Stimulated activated CD8-positive, alpha-beta memory T cell treated with anti-CD3 and anti-CD28 coated beads, Interleukin-12 subunit alpha, Interleukin-12 subunit beta, amount 100 ng/mL, for 1 hour (primary cell): ENCODE results near the gene HOXB7.

Source experiments
- DNase-seq: peaks from one replicate; pipeline ENCODE4 v3.0.0-alpha.2; 2020; ENCODE audit warnings: low read depth

HOXB7 gene

DNA sequence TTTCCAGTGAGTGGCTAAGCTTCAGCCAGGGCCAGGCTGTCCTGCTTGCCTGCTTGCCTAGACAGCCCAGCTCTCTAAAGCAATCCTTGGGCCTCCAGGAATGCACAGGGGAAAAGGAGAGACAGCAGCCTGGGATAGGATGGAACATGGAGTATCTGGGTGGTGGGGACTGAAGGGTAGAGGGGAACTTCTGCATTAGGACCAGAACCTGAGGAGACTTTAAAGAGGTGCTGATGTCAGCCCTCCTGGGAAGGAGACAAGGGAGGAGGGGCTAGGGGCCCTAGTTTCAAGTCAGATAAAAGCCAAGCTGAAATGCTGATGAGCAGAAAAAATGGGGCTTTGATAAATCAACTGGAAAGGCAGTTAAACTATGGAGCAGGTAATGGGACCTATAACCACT is 1.8 kb downstream of the HOXB7 start:
- no peak for DNase-seq

DNA sequence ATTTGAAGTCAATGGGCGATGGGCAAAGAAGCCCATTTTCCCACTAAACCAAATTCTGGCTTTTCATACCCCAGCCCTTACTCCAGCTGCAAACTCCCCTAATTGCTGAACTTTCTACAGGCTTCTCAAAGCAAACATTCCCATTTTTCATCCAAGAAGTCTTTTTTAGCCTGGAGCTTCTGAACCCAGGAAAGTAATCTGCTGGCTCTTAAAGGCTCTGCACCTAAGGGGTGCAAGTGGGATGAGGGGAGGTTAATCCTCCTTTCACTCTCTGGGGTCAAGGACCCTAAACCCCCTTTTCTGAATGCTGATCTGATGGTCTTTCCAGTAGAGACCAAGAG is 2.4 kb downstream of the HOXB7 start:
- DNase-seq = no peak

DNA sequence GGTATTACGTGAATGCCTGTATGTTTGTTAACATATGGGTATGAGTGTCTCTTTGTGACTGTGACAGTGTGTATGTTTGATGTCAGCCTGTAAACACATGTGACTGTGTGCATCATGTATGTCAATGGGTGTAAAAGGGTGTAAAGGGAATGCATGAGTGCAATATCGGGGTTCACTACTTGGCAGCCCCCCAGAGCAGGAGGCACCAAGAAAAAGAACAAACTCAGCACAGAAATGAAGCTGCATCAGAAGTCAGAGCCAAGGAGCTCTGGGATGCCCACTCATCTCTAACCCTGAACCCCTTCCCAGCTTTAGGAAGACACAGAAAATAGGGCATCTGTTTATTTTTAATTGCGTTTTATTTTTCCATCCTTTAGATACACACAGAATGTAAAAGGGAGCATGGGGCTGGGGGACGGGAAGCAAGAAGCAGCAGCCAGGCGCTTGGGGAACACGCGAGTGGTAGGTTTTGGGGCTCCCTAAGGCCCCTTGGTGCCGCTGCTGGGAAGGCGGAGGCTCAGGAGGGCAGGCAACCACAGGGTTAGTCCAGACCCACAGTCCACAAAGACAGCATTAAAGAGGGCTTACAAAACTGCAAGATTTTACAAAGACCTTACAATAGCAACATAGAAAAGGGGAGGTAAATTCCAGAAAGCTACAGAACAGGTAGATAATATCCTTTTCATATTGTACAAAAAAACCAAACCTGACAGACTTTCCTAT is 3.8 kb downstream of the HOXB7 start:
- DNase-seq = no peak

DNA sequence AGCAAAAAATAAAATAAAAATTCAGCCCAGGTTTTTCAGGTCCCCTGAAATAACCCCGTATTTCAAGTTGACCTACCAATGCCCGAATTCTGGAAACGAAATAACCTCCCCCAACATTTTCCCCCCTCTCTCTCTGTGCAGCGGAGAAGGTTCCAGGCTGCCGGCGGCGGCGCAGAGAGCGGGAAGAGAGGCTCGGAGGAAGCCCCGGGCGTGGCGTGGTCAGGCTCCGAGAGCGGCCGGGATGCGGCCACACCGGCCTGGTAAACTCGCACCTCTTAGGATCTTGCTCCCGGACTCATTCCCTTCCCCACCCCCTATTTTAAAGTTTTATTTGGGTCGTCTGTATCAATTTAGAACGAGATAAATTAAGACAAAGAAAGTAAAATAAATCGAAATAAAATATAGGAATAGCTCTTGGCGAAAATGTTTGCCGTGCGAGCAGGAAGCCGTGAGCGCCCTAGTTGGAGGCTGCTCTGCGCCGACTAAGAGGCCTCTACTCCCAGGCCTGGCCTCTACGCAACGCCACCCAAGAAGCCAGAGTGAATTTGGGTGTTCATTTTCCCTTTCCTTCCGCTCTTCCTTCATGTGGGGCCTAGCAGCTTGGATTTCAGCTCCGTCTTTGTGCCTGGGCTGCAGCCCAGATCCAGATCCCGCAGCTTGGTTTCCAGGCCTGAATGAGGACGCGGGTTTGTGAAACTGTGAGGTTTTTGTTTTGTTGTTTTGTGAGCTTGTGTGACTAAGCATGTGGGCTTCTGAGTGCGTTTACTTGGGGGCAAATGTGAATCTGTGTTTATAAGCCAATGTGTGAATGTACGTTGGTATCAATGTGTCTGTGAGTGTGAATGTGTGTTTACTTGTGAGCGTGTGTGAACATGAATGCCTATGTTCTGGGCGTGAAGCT is 4.6 kb downstream of the HOXB7 start:
- no peak for DNase-seq

DNA sequence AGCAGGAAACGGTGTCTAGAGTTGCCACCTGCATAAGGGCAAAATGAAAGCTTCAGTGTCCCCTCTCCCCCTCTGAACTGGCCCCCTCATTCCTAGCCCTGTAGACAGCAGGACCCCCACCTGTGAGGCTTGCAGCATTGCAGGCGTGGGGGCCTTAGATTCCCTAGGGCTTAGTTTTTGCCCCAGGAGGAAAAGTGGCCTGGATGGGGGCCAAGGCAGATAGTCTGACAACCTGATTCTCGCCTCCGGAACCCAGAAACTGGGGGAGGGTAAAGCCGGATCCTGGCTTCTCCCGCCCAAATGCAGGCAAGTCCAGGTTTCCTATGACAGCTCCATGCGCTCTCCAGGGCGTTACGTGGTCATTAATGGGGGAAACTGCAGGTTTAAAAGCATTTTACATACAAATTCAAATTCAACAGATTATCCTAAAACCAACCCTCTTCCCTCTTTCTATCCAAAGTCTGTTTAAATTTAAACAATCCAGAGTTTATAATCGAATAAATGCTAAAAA is 5.4 kb downstream of the HOXB7 start:
- DNase-seq = no peak

DNA sequence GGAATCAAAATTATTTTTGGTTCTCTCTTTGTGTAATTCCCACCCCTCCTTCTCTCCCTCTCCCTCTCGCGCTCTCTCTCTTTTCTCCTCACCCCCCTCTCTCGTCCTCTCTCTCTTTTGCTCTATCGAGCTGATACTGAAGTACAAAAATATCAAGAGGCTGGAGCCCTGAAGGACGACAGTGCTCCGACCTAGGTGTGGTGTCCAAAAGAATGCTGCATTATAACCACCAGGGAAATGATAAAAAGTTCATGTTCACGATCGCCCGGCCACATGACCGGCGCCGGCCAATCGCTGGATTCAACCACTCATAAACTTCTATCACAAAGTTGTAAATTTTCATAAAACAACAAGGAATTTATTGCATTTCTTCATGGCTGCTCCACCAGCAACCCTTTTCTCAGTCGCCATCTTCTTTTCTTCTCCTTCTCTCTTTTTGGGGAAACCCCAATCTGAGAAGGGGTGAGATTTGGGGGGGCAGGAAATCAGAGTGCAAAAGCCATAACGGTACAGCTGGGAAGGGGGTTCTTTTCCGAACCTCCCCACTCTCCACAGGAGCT is 6.0 kb downstream of the HOXB7 start, which contains the start of gene HOXB6:
Gene HOXB6, minus strand, starts transcription at position 217 of the 560 bp plus-strand sequence. CDS start 6,836 bp downstream, outside the sequence.
- DNase-seq = no peak

DNA sequence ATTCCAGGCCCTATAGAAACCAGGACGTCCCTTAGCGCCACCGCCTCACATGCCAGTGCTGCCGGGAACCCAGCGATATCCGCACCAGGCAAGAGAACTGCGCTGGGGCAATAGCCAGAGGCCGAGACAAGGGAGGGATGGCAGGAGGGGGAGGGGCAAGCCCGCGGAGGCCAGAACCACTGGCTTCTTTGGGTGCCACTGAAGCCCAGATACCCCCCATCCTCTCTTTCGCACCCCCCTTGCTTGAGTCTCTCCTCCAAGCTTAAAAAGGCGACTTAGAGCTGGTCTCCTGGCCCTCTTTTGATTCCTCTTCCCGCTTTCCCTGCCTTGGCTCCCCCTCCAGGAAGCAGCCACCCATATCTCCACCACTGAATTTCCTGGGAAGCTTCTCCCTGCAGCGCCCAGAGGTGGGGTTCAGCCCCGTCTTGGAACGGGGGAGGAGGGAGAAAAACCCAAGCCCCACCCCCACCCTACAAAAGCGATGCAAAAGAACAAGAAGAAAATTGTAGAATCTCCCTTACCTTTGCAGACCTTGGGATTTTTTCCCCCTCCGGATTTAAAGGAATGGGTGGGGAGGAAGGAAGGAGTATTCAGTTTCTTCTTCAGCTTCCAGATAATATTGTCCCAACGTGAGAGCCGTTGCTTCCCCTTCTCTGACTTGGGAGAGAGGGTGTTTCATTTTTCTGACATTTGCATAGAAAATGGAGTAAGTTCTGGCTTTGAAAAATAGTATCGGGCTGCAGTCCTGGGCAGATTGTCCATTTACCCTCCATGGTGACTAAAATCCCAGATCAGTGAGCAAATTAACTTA is 6.7 kb downstream of the HOXB7 start:
- DNase-seq = no peak

DNA sequence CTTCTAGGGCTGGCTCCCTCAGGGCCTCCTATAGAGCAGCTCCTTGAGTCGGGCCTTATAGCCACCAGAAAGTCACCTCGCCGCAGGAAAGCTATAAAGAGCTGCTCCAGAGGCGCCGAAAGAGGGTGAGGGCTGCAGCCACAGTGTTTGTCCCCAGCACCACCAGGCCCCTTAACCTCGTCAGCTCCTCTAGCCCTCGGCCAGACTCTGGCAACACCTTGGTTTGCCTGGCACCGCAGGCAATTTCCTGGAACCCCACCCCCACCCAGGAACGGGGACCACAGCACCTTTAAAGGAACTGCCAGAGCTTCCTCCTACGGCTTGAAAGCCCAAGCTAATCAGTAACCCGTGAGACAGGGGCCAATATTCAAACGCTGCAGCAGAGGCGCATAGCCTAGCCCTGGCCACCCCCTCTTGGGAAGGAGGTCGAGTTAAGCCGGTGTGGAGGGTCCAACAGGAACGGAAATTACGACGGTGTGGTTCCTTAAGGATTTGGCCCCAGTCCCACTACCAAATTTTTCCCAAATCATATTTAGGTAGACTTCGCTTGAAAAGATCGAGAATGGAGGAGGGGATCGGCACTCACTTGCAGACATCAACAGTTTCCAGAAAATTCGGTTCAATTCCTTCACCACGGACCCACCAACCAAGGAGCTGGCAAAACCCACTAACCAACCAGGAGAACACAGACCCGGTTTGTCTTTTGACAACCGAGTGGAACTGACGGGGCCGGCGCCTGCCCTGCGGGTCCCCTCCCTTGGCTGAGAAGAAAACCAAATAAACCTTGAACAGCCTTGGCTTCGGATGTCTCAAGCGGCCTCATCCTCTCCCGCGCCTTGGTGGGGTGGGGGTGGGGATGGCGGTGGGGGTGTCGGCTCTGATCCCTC is 9.0 kb downstream of the HOXB7 start:
- no peak for DNase-seq

DNA sequence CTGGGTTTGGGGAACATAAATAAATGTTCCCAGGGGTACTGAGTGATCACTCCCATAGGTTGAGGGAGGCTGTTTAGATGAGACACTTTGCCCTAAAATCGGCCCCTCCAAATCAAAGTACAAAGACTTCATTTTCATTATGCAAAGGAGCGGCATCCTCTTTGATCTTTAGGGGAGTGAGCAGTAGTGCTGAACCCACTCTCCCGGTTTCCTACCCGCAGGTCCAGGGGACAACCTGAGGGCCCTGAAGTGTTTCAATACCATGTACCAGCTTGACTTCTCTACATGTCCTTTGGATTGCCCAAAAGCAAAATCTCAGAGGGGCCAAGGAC is 9.6 kb downstream of the HOXB7 start:
- no peak for DNase-seq

DNA sequence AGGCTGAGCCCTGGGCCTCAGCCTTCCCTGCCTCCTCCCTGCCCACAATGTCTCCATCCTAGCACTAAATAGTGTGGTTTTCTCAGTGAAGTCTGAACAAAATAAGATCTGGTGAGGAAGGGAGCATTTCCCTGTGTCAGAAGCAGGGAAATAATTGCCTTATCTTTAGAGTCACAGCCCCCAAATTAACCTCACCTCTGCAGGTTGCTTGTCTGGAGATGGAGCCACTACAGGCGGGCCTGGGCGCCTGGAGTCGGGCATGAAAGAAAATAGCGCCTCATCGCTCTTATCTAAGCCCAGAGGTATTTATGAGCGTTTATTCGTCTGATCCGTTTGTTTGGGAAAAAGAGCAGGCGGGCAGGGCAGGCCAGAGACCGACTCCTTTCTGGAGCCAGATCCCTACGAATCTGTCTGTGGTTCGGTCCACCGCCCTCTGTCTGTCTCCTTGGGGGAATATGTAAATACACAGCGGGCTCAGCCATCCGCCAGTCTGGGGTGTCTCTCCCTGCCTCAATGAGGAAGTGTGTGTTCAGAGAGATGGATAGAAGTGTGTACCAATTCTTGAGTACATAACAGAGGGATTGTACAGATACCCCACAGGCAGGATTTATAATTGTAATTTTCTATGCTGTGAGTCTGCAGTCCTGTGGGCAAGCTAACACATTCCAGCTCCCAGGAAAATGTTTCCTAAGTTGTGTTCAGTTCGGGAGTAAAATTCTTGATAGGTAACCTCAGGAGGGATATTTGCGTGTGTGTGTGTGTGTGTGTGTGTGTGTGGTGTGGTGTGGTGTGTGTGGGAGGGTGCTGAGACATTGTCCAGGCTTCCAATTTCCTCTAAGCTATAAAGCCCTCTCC is 10.3 kb downstream of the HOXB7 start:
- no peak for DNase-seq

DNA sequence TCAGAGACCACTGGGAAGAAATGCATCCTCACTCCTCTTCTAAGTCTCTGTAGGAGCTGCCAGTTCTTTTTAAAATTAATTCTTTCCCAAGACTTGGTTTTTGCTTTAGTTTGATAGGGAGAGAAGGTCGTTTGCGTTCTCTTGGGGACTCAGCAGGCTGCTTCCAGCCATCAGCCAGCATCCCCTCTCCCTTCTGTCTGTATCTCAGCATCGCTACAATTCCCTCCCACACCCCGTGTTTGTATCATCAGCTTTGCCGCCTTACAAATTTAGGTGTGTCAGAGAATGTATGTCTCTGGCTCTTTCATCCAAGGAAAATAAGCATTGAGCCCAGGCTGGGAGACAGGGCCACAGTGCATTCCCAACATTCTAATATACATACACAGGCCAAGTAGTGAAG is 11.5 kb downstream of the HOXB7 start:
- no peak for DNase-seq

DNA sequence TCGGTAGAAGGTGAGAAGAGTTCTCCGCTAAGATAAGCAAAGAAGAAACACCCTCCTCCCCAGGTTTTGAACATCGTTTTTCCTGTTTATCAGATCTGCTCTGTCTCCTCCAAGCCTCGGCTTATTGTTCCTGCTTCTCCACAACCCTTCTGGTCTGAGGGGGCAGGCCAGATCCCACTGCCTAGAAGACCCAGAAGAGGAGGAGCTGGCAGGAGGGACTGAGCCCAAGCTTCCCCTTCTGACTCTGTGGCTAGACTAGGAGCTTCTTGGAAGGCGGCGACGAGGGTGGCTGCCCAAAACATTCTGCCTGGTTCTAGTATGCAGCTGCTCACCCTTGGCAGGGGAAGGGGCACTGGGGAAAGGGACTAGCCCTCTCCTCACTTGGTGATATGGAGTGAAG is 12.1 kb downstream of the HOXB7 start:
- DNase-seq = no peak

DNA sequence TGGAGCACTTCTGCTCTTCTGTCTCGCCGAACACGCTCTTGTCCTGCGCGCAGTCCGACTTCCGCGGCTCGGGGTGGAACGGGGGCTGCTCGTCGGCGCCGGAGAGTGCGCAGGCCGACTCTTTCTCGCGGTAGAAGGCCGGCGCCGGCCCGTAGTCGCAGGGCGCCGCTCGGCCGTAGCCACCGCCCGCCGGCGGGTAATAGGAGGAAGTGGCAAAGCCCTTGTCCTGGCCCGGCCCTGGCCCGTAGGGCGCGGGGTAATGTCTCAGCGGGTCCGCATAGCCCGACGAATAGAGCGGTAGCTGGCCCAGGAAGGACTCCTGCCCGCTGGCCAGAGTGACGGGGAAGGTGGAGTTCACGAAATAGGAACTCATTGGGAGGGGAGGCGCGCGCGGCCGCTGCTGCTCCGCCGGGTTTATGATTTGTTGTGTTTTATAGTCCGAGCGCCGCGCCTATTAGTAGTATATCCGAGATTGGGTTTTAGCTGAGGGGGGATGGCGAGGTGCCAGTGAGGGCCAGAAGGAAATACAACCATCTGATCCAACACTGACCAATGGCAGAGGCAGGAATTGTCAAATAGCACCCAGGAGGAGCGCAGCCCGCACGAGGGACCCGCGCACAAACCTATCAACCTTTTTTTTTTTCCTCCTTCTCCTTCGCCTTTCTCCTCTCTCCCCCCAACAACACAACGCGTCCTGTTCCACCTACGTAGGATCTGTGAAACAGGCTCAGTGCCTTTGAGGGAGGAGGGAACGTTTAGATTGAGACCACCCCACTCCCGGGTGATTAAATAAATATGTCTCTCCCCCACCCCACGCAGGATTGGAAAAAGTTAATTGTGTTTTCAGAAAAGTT is 12.8 kb downstream of the HOXB7 start:
- DNase-seq = no peak

DNA sequence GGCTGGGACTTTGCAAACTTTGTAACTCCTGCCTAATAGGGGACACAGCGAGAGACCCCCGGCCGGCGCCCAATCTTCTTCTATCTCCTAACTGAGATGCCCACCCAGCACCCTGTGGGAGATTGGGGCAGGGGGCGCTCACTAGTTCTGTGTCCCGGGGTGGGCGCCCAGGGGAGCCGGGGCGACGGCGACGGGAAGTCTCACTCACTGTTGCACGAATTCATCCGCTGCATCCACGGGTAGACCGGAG is 13.4 kb downstream of the HOXB7 start:
- DNase-seq = no peak

DNA sequence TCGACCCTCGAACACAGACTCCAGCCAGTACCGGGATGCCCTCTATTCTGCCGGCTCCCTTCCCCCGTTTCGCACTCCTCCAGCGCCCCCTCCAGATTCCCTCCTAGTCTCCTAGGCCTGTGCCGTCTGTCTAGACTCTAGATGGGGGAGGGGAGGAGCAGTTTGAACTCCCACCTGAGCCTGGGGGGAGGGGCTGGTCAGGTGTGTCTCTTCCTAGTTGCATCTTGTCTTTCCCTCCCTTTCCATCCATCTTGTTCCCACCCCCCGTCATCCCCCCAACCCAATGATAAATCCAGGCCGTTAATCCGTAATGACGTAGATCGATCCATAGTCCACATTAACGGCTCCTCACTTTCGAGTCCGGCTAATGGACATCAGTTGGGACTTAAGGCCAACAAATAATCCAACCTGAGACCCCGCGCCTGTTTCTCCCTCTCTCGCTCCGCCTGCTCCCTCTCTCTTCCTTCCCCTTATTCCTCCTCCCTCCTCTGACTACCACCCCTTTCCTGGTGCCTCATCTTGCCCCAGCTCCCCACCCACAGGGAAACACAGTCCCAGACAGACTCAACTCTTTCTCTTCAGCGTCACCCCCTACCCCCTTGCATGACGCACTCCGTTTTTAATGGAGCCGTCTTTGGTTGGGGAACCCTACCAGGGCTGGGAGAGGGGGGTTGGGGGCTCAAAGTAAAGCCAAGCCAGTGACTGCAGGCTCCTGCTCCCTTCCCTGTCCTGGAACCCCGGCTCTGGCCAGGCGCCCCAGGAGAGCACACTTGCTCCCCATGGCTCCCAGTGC is 13.9 kb downstream of the HOXB7 start:
- DNase-seq = no peak

DNA sequence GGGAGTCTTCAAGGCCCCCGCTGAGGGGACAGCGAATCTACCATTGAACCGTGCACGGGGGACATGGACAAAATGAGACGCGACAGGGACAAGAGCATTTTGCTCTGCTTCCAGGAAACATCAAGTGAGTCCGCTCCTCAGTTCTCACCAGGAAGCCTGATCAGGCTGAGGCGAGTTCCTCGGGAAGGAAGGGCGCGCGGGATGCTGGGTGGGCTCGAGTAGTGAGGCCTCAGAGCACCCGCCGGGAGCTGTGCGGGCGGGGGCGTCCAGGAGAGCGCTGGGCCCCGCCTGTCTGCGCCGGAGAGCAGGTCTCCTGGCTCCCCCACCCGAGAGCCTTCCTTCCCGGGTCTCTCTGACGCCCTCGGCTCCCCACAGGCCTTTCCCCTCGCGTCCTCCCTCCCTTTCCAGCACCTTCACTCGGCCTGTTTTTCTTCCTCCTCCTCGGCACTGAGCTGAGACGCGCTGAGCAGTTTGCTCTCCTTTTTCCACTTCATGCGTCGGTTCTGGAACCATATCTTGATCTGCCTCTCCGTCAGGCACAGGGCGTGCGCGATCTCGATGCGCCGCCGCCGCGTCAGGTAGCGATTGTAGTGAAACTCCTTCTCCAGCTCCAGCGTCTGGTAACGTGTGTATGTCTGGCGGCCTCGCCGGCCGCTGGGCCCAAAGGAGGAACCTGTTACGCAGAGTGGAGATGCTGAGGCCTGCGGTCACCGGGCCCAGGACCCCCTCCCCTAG is 14.7 kb downstream of the HOXB7 start:
- DNase-seq = no peak

DNA sequence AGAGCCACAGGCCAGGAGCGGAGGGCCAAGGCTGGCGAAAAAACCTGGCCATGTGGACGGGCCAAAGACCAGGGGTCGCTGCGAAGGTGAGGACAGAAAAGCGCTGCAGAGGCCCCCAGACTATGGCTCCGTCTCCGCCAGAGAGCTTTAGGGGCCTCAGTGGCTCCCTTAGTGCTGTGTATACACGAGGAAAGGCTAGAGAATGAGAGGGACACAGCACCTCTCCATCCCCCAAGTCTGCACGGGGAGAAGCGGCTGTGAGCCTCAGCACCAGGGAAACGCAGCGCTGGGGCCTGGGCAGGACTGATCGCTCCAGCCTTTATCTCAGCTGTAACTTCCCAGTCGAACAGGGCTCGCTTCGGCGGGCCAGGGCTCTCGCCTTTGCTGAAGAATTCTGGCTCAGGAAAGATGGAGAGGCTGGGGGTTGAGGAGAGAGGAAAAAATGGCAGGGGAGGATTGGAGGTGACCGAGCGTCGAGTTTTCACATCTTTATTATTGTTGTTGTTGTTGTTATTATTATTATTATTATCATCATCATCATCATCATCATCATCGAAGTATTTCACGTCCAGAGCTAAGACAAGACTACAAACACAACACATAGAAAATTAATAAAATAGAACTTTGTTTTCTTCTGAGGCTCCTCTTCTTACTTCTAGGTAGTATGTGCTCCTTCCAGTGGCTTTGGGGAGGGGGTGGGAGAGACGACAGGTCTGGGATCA is 15.4 kb downstream of the HOXB7 start:
- no peak for DNase-seq
